ENCODE measurements around the gene REXO1. TPM values are rescaled to one million over a fixed set of nuclear protein-coding genes. Genes with fewer than 3 reads are reported as not detected.

Gene REXO1
- total and polyA plus RNA-seq, 3 donors from 2014 or later = 104 to 200 (median 149) TPM

DNA sequence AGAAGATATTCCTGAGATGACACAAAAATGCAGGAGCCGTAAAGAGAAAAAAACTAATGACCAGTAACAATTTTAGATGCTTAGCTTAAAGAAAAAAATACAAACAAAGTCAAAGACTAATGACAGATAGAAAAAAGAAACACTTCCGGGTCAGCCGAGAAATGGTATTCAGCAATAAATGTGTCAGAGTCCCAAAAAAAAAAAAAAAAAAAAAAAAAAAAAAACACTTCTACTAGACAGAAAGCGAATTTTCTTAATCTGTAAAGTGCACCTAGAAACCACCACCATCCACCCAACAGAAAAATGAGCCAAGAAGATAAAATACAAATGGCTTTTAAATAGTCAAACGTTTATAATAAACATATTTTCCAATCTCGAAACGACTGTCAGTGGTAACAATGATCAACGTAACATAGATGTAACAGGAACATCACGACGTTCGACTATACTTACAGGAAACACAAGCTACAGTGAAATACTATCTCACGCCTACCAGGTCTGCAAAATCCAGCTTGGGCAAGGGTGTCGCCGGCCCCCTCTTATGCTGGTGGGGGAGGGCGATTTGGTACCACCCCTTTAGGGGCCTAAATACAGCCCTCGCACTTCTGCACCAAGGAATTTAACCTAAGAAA, 26.4 kb upstream of the REXO1 start:
- Histone ChIP-seq H3K27ac (peak overlapping the region in 1 of 2 donors; percentile 88), H3K36me3 (ENCODE audit: low read depth, missing control alignments) (no peaks in the 10 kb centered on the region), H3K4me3 (peak overlapping the region; percentile 85 to 93), H3K9me3 (no peaks in the 10 kb centered on the region), H3K4me1 (peaks cover 31% of the 10 kb centered on the region), H3K27me3 (no peaks in the 10 kb centered on the region)
- 7 to 8% methylated on average over 16 of the region's 16 CpGs for WGBS, 2 donors
- no peak for DNase-seq
- no peak for TF ChIP-seq POLR2A (IDR thresholded peaks at IDR 0.05)
- TF ChIP-seq, protein P1, sequence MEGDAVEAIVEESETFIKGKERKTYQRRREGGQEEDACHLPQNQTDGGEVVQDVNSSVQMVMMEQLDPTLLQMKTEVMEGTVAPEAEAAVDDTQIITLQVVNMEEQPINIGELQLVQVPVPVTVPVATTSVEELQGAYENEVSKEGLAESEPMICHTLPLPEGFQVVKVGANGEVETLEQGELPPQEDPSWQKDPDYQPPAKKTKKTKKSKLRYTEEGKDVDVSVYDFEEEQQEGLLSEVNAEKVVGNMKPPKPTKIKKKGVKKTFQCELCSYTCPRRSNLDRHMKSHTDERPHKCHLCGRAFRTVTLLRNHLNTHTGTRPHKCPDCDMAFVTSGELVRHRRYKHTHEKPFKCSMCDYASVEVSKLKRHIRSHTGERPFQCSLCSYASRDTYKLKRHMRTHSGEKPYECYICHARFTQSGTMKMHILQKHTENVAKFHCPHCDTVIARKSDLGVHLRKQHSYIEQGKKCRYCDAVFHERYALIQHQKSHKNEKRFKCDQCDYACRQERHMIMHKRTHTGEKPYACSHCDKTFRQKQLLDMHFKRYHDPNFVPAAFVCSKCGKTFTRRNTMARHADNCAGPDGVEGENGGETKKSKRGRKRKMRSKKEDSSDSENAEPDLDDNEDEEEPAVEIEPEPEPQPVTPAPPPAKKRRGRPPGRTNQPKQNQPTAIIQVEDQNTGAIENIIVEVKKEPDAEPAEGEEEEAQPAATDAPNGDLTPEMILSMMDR (IDR thresholded peaks at IDR 0.05) = no peak
- intact Hi-C loops (cut with DNase I; ENCODE audit: low total_unique reads) = no loop called here

DNA sequence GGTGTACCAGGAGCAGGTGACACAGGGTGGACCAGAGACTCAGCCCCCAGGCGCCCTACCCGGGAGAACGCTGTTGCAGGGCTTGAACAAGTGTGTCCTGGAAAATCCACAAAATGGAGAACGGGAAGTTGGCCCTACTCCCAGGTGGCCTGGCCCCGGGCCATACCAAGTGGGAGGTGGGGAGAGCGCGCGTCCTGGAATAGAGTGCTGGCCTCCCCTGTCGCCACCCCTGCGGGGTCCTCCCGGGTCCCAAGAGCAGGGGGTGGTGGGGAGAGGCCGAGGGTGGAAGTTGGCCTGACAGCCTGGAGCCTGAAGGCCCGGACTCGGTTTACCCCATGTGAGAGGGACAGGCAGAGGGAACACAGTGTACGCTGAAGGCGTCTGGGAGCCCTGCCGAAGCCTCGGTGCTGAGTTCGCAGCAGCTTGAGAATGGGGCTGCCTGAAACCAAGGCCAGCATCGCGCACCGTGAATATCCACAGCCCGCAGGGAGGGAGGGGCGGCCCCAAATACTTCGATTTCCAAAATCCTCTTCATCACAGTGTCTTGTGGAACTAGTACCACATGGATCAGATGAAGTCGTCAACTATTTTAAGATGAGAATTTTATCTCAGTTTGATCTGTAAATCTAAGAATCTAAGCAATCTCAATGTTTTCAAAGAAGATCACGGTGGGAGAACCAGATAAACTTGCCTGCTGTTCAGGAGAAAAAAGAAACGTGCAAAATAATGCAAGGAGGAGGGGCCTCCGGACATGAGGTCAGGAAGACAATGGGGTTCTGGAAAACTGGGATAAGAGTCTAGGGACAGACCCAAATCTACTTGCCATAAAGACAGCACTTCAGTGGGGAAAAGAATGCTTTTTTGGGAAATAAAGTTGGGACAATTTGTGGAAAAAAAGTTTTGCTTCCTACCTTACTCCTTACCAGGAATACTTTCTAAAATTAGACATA, 25.5 kb upstream of the REXO1 start:
- Histone ChIP-seq H3K4me3 (peak overlapping the region in 1 of 2 donors; percentile 24), H3K27ac (peak overlapping the region; percentile 85 to 88), H3K4me1 (peaks cover 31% of the 10 kb centered on the region), H3K9me3 (no peaks in the 10 kb centered on the region), H3K27me3 (no peaks in the 10 kb centered on the region), H3K36me3 (ENCODE audit: low read depth, missing control alignments) (no peaks in the 10 kb centered on the region)
- intact Hi-C loops (cut with DNase I; ENCODE audit: low total_unique reads) = no loop called here
- TF ChIP-seq POLR2A (IDR thresholded peaks at IDR 0.05) = no peak
- WGBS, 2 donors = 22 to 30% methylated on average over 26 to 29 of the region's 29 CpGs
- DNase-seq = peak; percentile 72

DNA sequence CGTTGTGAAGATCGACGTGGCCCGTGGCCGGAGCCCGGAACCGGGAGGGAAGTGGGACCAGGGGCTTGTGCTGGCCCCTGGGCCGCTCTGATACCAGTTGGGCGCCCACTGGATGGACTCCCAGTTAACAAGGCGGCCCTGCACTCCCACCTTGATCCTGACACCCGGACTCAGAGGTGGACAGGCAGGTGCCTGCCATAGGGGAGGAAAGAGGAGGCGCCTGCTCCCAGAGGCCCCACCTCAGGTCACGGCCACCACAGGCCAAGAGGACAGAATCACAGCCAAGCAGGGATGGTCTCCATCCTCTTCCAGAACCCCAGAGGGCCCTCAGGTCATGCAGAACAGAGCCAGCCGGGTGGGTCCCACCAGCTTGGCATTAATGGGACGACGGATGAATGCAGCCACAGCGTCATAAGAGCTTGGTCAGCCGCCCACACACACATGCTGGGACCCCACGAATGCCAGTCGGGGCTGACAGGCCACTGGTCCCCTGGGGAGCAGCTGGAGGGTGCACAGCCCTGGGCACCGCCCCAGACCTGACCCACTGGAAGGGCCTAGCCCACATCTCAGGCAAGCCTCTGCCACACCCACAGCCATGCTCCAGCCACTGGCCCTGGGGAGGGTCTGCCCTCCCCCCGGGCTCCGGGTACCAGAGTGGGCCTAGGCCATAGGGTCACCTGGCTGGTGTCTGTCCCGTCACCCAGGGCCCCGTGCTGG, 24.7 kb upstream of the REXO1 start:
- peak overlapping the region; percentile 85 to 88 for H3K27ac ChIP-seq
- intact Hi-C loops (cut with DNase I; ENCODE audit: low total_unique reads) = no loop called here
- H3K4me3 ChIP-seq = no peak overlapping the region
- no peak for DNase-seq
- no peaks in the 10 kb centered on the region for H3K27me3 ChIP-seq
- H3K36me3 ChIP-seq (ENCODE audit: low read depth, missing control alignments) = no peaks in the 10 kb centered on the region
- 25 to 80% methylated on average over 4 to 19 of the region's 25 CpGs for WGBS, 2 donors
- TF ChIP-seq, protein P1 (IDR thresholded peaks at IDR 0.05) = no peak
- no peak for TF ChIP-seq POLR2A (IDR thresholded peaks at IDR 0.05)
- peaks cover 31% of the 10 kb centered on the region for H3K4me1 ChIP-seq
- H3K9me3 ChIP-seq = no peaks in the 10 kb centered on the region

DNA sequence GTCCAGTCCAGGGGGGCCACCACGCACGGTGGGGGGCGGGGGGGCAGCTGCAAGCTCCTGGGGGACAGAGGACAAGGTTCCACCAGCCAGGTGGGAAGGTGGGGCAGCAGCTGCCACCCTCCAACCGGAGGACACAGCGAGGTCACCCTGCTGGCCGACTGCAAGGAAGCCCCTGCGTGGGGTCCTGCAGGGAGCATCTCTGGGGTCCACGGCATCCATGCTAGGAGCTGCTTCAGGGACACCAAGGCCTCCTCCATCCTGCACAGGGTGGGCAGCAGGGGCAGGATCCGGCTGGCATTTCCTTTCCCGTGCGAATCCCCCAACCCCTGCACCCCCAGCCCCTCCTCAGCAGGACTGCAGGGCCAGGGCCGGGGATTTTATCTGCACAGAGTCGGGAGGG, 23.3 kb upstream of the REXO1 start:
- no peak for TF ChIP-seq POLR2A (IDR thresholded peaks at IDR 0.05)
- TF ChIP-seq, protein P1 (IDR thresholded peaks at IDR 0.05) = no peak
- Histone ChIP-seq H3K36me3 (ENCODE audit: low read depth, missing control alignments) (no peaks in the 10 kb centered on the region), H3K4me1 (peaks cover 30% of the 10 kb centered on the region), H3K27me3 (no peaks in the 10 kb centered on the region), H3K27ac (peak overlapping the region in 1 of 2 donors; percentile 88), H3K4me3 (no peak overlapping the region), H3K9me3 (no peaks in the 10 kb centered on the region)
- WGBS, 2 donors = 86 to 92% methylated on average over 9 to 10 of the region's 13 CpGs
- intact Hi-C loops (cut with DNase I; ENCODE audit: low total_unique reads) = no loop called here
- DNase-seq = no peak

- peaks cover 25% of the 10 kb centered on the region for H3K4me1 ChIP-seq
- TF ChIP-seq POLR2A (IDR thresholded peaks at IDR 0.05) = no peak
- TF ChIP-seq, protein P1 (IDR thresholded peaks at IDR 0.05) = no peak
- H3K27me3 ChIP-seq = no peaks in the 10 kb centered on the region
- H3K27ac ChIP-seq = no peak overlapping the region
- no peaks in the 10 kb centered on the region for H3K36me3 ChIP-seq (ENCODE audit: low read depth, missing control alignments)
- intact Hi-C loops (cut with DNase I; ENCODE audit: low total_unique reads) = no loop called here
- DNase-seq = no peak
- 85 to 87% methylated on average over 8 to 15 of the region's 15 CpGs for WGBS, 2 donors
- H3K4me3 ChIP-seq = no peak overlapping the region
- H3K9me3 ChIP-seq = no peaks in the 10 kb centered on the region
Measured at GRCh38 chr19:1871140-1871597, 22.9 kb upstream of the REXO1 start.

Data from testis (tissue), 3 donors.